ENCODE data around the gene CPS1.

Gene CPS1

GRCh38 chr2:210568108-210568507 lies 11.7 kb downstream of the CPS1 start:
- no peak for TF ChIP-seq FOXP2 (optimal IDR thresholded peaks at IDR 0.05; ENCODE audit: borderline replicate concordance, extremely low read depth, extremely low read length, insufficient read depth)
- TF ChIP-seq TAF1 (IDR thresholded peaks at IDR 0.05; ENCODE audit: borderline replicate concordance, insufficient read depth, low read length): no peak

- TF ChIP-seq, protein P1, sequence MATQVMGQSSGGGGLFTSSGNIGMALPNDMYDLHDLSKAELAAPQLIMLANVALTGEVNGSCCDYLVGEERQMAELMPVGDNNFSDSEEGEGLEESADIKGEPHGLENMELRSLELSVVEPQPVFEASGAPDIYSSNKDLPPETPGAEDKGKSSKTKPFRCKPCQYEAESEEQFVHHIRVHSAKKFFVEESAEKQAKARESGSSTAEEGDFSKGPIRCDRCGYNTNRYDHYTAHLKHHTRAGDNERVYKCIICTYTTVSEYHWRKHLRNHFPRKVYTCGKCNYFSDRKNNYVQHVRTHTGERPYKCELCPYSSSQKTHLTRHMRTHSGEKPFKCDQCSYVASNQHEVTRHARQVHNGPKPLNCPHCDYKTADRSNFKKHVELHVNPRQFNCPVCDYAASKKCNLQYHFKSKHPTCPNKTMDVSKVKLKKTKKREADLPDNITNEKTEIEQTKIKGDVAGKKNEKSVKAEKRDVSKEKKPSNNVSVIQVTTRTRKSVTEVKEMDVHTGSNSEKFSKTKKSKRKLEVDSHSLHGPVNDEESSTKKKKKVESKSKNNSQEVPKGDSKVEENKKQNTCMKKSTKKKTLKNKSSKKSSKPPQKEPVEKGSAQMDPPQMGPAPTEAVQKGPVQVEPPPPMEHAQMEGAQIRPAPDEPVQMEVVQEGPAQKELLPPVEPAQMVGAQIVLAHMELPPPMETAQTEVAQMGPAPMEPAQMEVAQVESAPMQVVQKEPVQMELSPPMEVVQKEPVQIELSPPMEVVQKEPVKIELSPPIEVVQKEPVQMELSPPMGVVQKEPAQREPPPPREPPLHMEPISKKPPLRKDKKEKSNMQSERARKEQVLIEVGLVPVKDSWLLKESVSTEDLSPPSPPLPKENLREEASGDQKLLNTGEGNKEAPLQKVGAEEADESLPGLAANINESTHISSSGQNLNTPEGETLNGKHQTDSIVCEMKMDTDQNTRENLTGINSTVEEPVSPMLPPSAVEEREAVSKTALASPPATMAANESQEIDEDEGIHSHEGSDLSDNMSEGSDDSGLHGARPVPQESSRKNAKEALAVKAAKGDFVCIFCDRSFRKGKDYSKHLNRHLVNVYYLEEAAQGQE (IDR thresholded peaks at IDR 0.05; ENCODE audit: insufficient read depth in 1 of 2, low read depth in 2 of 2, low read length in 2 of 2): no peak
These were observed 21.1 kb downstream of the CPS1 start for GRCh38 chr2:210577263-210578071.

GRCh38 chr2:210584834-210585233 lies 28.4 kb downstream of the CPS1 start:
- no peak for TF ChIP-seq FOXP2 (optimal IDR thresholded peaks at IDR 0.05; ENCODE audit: borderline replicate concordance, extremely low read depth, extremely low read length, insufficient read depth)
- no peak for TF ChIP-seq TAF1 (IDR thresholded peaks at IDR 0.05; ENCODE audit: borderline replicate concordance, insufficient read depth, low read length)
- TF ChIP-seq SIN3A (IDR thresholded peaks at IDR 0.05; ENCODE audit: borderline replicate concordance, insufficient read depth, low read length): no peak
- TF ChIP-seq POLR2AphosphoS5 (IDR thresholded peaks at IDR 0.05; ENCODE audit: low read depth, low read length): no peak
- TF ChIP-seq, protein P1 (IDR thresholded peaks at IDR 0.05; ENCODE audit: insufficient read depth in 1 of 2, low read depth in 2 of 2, low read length in 2 of 2): no peak

- TF ChIP-seq POLR2AphosphoS5 (IDR thresholded peaks at IDR 0.05; ENCODE audit: low read depth, low read length) (no peak), FOXP2 (optimal IDR thresholded peaks at IDR 0.05; ENCODE audit: borderline replicate concordance, extremely low read depth, extremely low read length, insufficient read depth) (no peak), SIN3A (IDR thresholded peaks at IDR 0.05; ENCODE audit: borderline replicate concordance, insufficient read depth, low read length) (no peak), TAF1 (IDR thresholded peaks at IDR 0.05; ENCODE audit: borderline replicate concordance, insufficient read depth, low read length) (no peak)
- TF ChIP-seq, protein P1 (IDR thresholded peaks at IDR 0.05; ENCODE audit: insufficient read depth in 1 of 2, low read depth in 2 of 2, low read length in 2 of 2): no peak
These were observed 30.0 kb downstream of the CPS1 start for GRCh38 chr2:210586381-210586780.

DNA sequence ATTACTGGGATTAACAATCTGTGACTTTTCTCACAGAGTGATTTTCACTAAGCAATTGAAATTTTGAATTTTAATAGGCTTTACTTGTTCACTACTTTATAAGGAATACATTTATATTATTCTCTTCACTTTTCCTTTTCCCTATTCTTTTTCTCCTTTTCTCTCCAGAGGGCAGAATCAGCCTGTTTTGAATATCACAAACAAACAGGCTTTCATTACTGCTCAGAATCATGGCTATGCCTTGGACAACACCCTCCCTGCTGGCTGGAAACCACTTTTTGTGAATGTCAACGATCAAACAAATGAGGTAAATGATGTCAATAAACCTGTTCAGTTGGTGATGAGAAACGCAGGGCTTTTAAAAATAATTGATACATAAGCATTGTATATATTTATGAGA lies 35.3 kb downstream of the CPS1 start:
- TF ChIP-seq FOXP2 (optimal IDR thresholded peaks at IDR 0.05; ENCODE audit: borderline replicate concordance, extremely low read depth, extremely low read length, insufficient read depth): no peak
- TF ChIP-seq TAF1 (IDR thresholded peaks at IDR 0.05; ENCODE audit: borderline replicate concordance, insufficient read depth, low read length): no peak
- no peak for TF ChIP-seq SIN3A (IDR thresholded peaks at IDR 0.05; ENCODE audit: borderline replicate concordance, insufficient read depth, low read length)
- TF ChIP-seq POLR2AphosphoS5 (IDR thresholded peaks at IDR 0.05; ENCODE audit: low read depth, low read length): no peak
- TF ChIP-seq, protein P1 (IDR thresholded peaks at IDR 0.05; ENCODE audit: insufficient read depth in 1 of 2, low read depth in 2 of 2, low read length in 2 of 2): no peak

All from PFSK-1 (cell line).